ENCODE results near the gene KIAA0040. TPM values are rescaled to one million over a fixed set of nuclear protein-coding genes. Genes with fewer than 3 reads are reported as not detected.

The KIAA0040 gene
- total RNA-seq, 4 donors from 2014 or later: 3.3 to 22.7 (median 10.3) TPM

- H3K4me1 ChIP-seq: peaks cover 0 to 8% (median 0%) of the 10 kb centered on the region in 3 donors
- no peak overlapping the region for H3K27ac ChIP-seq
- H3K27me3 ChIP-seq: peaks cover 0 to 50% (median 0%) of the 10 kb centered on the region in 4 donors
- TF ChIP-seq POLR2A (IDR thresholded peaks at IDR 0.05) (no peak), CTCF (IDR thresholded peaks at IDR 0.05) (peak; percentile 73 to 92 (median 82))
- DNase-seq: no peak
- no peaks in the 10 kb centered on the region for H3K36me3 ChIP-seq
- WGBS, 2 donors: 3% methylated on average over 12 to 15 of the region's 15 CpGs
- no peaks in the 10 kb centered on the region for H3K9me3 ChIP-seq
- intact Hi-C loops (cut with DNase I): loop anchor here (2.0 to 10.0 kb wide), 2 partner anchors 73 to 167 kb away; no protein-coding TSS in a partner anchor
- H3K4me3 ChIP-seq: no peak overlapping the region
Measured at GRCh38 chr1:175152006-175152652, 40.4 kb downstream of the KIAA0040 start.

- 57 to 59% methylated on average over 9 of the region's 9 CpGs for WGBS, 2 donors
Measured at GRCh38 chr1:175150596-175151319, 41.8 kb downstream of the KIAA0040 start.

GRCh38 chr1:175148068-175148467, 44.5 kb downstream of the KIAA0040 start:
- 66 to 76% methylated on average over 7 of the region's 7 CpGs for WGBS, 2 donors
- no peak for TF ChIP-seq POLR2A (IDR thresholded peaks at IDR 0.05)
- no peak for TF ChIP-seq CTCF (IDR thresholded peaks at IDR 0.05)
- no peak for DNase-seq
- H3K4me3 ChIP-seq: no peak overlapping the region
- H3K9me3 ChIP-seq: no peaks in the 10 kb centered on the region
- intact Hi-C loops (cut with DNase I): no loop called here
- H3K27ac ChIP-seq: no peak overlapping the region
- H3K4me1 ChIP-seq: peaks cover 0 to 14% (median 0%) of the 10 kb centered on the region in 3 donors
- H3K27me3 ChIP-seq: peaks cover 0 to 24% (median 0%) of the 10 kb centered on the region in 4 donors
- H3K36me3 ChIP-seq: no peaks in the 10 kb centered on the region

More at GRCh38 chr1:175150596-175151319, 41.8 kb downstream of the KIAA0040 start:
- H3K36me3 ChIP-seq: no peaks in the 10 kb centered on the region
- intact Hi-C loops (cut with DNase I): loop anchor here (10.0 kb wide), 1 partner anchor 74 kb away; no protein-coding TSS in a partner anchor
- no peaks in the 10 kb centered on the region for H3K9me3 ChIP-seq
- H3K4me1 ChIP-seq: peaks cover 0 to 14% (median 0%) of the 10 kb centered on the region in 3 donors
- no peak for DNase-seq
- H3K27me3 ChIP-seq: peaks cover 0 to 44% (median 0%) of the 10 kb centered on the region in 4 donors
- H3K4me3 ChIP-seq: no peak overlapping the region
- H3K27ac ChIP-seq: peak overlapping the region in 2 of 4 donors; percentile 21 to 57
- no peak for TF ChIP-seq POLR2A (IDR thresholded peaks at IDR 0.05)
- no peak for TF ChIP-seq CTCF (IDR thresholded peaks at IDR 0.05)

GRCh38 chr1:175147569-175147968, 45.0 kb downstream of the KIAA0040 start:
- WGBS, 2 donors: 84 to 93% methylated on average over 5 of the region's 5 CpGs
- H3K4me3 ChIP-seq: no peak overlapping the region
- H3K27me3 ChIP-seq: peaks cover 0 to 21% (median 0%) of the 10 kb centered on the region in 4 donors
- intact Hi-C loops (cut with DNase I): no loop called here
- peaks cover 0 to 14% (median 0%) of the 10 kb centered on the region in 3 donors for H3K4me1 ChIP-seq
- DNase-seq: no peak
- TF ChIP-seq CTCF (IDR thresholded peaks at IDR 0.05) (no peak), POLR2A (IDR thresholded peaks at IDR 0.05) (no peak)
- no peaks in the 10 kb centered on the region for H3K9me3 ChIP-seq
- no peaks in the 10 kb centered on the region for H3K36me3 ChIP-seq
- no peak overlapping the region for H3K27ac ChIP-seq
